GM12801 (cell line): ENCODE measurements around the gene ANKLE1.

ENCODE experiments used
- TF ChIP-seq, protein P1 (sequence below): IDR thresholded peaks from one replicate; pipeline ENCODE4 v1.5.1; 2011; ENCODE audit warnings: control low read depth; ENCODE audit not compliant: insufficient read length; ENCODE audit errors: extremely low read depth

ANKLE1 gene

DNA sequence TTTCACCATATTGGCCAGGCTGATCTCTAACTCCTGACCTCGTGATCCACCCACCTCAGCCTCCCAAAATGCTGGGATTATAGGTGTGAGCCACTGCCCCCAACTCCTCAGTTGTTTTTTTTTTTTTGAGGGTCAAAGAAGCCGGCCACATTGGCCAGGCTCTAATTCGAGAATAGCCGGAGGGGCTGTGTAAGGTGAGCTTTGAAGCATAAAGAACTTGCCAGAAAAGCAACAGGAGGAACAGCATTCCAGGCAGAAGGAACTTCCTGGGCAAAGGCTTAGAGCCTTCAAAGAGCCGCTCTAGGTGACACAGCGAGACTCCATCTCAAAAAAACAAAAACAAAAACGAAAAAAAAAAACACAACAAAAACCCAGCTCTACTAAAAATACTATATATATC is 15.7 kb upstream of the ANKLE1 start:
- TF ChIP-seq, protein P1, sequence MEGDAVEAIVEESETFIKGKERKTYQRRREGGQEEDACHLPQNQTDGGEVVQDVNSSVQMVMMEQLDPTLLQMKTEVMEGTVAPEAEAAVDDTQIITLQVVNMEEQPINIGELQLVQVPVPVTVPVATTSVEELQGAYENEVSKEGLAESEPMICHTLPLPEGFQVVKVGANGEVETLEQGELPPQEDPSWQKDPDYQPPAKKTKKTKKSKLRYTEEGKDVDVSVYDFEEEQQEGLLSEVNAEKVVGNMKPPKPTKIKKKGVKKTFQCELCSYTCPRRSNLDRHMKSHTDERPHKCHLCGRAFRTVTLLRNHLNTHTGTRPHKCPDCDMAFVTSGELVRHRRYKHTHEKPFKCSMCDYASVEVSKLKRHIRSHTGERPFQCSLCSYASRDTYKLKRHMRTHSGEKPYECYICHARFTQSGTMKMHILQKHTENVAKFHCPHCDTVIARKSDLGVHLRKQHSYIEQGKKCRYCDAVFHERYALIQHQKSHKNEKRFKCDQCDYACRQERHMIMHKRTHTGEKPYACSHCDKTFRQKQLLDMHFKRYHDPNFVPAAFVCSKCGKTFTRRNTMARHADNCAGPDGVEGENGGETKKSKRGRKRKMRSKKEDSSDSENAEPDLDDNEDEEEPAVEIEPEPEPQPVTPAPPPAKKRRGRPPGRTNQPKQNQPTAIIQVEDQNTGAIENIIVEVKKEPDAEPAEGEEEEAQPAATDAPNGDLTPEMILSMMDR, result no peak

DNA sequence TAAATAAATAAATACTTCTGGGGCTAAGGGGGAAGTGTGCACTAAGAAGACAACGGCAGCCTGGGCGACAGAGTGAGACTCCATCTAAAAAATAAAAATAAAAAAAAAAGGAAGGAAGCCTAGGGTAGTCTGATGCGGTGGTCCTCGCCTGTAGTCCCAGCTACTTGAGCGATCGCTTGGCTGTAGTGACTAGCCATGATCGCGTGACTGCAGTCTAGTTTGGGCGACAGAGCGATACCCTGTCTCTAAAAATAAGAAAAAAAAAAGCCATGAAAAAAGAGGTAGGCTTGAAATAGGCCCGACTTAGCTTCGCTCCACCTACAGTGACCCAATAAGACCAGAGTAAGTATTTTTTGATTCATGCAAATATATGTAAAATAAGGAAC is 15.1 kb upstream of the ANKLE1 start:
- TF ChIP-seq, protein P1, result no peak

DNA sequence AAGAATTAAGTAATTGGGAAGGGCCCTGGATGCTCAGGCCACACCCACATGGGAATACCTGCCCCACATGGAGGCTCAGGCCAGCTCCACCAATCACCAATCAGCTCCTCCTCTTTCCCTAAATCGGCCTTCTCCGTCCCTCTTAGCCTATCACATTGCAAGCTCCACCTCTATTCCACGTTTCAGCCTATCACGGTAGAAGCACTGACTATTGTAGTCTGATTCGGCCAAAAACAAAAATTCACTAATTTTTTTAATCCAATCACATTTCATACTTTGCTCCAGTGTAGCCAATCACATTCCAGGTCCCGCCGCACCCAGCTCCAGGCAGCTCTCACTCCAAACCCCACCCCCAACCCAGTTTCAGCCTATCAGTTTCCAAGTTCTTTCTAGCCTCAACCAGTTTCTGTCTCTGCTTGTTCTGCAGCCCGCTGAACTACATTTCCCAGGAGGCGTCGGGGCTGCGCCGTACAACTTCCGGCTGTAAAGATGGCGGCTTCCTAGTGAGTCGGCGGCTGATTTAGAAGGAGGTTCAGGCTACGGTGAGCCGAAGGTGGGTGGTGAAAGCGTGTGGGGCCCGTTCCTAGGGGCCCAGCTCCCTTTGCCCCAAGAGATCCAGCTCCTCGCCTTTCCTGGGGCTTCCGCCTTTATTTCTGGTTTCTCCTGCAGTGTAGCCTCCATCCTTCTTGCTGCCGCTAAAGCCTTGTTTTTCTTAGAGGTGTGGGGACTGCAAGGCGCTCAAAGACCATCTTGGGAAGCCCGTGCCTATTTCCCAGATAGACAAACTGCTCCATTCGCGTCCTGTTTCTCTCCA is 14.5 kb upstream of the ANKLE1 start, which contains the start of gene BABAM1:
TSS of gene BABAM1 (plus strand) at position 469 of the 814 bp plus-strand sequence. CDS start 1,364 bp downstream, outside the sequence.
- TF ChIP-seq, protein P1, result no peak

DNA sequence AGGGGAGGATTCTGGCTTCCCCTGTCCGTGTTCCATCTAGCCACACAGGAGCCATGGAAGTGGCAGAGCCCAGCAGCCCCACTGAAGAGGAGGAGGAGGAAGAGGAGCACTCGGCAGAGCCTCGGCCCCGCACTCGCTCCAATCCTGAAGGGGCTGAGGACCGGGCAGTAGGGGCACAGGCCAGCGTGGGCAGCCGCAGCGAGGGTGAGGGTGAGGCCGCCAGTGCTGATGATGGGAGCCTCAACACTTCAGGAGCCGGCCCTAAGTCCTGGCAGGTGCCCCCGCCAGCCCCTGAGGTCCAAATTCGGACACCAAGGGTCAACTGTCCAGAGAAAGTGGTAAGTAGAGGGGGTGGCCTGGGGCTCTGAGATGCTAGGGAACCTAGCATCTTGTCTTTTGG is 12.9 kb upstream of the ANKLE1 start:
- TF ChIP-seq, protein P1, result no peak

DNA sequence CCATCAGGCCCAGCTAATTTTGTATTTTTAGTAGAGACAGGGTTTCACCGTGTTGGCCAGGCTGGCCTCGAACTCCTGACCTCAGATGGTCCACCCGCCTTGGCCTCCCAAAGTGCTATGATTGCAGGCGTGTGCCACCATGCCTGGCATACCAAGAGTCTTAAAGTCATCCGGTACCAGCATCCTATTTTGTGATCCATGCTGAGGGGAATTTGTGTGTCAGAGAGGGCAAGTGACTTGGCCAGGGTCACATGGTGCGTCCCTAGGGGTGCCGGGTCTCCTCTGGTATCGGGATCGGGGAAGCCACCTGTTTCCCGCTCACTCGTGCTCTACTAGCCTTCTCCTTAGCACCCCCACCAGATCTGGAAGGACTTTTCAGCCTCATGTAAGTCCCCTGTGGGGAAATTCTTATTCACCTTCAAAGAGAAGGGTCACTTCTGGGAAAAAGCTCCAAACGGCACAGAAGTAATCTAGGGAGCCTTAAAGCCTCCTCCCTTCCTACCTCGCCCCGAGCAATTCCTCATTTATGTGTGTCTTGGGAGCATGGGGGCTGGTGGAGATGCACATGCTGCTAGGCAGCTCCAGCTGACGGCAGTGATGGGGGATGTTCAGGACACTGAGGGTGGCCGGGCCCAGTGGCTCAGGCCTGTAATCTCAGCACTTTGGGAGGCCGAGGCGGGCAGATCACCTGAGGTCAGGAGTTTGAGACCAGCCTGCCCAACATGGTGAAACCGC is 6.1 kb upstream of the ANKLE1 start:
- TF ChIP-seq, protein P1, result no peak

DNA sequence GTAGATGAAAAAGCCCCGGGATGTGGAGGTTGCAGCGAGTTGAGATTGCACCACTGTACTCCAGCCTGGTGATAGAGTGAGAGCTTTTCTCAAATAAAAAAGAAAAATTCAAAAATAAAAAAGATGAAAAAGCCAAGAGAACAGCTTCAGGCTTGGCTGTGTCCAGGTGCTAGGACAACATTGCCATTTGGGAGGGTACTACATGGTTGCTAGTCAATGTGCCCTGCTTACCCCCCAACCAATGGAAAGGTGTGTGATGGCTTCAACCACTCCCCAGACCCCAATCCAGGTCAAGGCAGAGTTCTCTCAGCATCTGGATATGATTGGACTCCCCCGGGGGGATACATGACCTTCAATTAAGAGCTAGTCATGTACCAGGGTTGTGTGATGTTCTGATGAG is 2.3 kb upstream of the ANKLE1 start:
- TF ChIP-seq, protein P1, result no peak

DNA sequence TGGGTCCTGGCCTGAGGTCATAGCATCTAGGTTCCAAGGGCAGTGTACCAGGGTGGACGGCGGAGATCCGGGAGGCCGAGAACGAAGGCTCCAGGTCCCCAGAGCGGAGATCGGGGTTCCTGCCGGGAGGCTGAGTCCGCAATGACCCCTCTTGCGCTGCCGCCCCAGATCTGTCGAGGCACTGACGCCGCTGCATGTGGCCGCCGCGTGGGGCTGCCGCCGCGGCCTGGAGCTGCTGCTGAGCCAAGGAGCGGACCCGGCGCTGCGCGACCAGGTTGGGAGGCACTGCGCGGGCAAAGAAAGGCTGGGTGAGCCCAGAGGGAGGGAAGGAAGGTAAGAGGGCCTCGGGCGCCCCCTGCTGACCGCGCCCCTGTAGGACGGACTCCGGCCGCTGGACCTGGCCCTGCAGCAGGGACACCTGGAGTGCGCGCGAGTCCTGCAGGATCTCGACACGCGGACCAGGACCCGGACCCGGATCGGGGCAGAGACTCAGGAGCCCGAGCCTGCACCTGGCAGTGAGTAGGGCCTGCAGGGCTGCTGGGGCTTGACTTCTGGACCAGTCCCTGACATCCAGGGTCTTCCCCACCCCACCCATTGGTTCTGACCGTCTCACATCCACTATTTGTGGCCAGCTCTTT is 906 bp downstream of the ANKLE1 start:
- TF ChIP-seq, protein P1, result no peak
